ENCODE results near the gene CHD9NB.

CHD9NB gene

GRCh38 chr16:53035176-53035942 is 17.3 kb downstream of the CHD9NB start:
- Histone ChIP-seq H3K36me3 (ENCODE audit: insufficient read depth, low read length) (no peaks in the 10 kb centered on the region), H3K4me3 (no peak overlapping the region), H3K27ac (no peak overlapping the region), H3K9me3 (ENCODE audit: low read depth, low read length) (no peaks in the 10 kb centered on the region), H3K9ac (ENCODE audit: insufficient read length) (no peak overlapping the region)
- no peak for TF ChIP-seq EZH2 (IDR thresholded peaks at IDR 0.05)
- TF ChIP-seq POLR2AphosphoS5 (IDR thresholded peaks at IDR 0.05; ENCODE audit: borderline replicate concordance, low read depth, low read length), result no peak
- no peak for TF ChIP-seq FOXP2 (optimal IDR thresholded peaks at IDR 0.05; ENCODE audit: control extremely low read depth, extremely low read length, insufficient read depth)
- no peak for DNase-seq (ENCODE audit: low read depth, low spot score)

- Histone ChIP-seq H3K9me3 (ENCODE audit: low read depth, low read length) (no peaks in the 10 kb centered on the region), H3K27ac (no peak overlapping the region), H3K36me3 (ENCODE audit: insufficient read depth, low read length) (no peaks in the 10 kb centered on the region), H3K9ac (ENCODE audit: insufficient read length) (no peak overlapping the region), H3K4me3 (no peak overlapping the region)
- TF ChIP-seq POLR2AphosphoS5 (IDR thresholded peaks at IDR 0.05; ENCODE audit: borderline replicate concordance, low read depth, low read length) (no peak), EZH2 (IDR thresholded peaks at IDR 0.05) (no peak), FOXP2 (optimal IDR thresholded peaks at IDR 0.05; ENCODE audit: control extremely low read depth, extremely low read length, insufficient read depth) (no peak)
- DNase-seq (ENCODE audit: low read depth, low spot score), result no peak
Observed at GRCh38 chr16:53034306-53034705, 18.4 kb downstream of the CHD9NB start.

GRCh38 chr16:53031323-53031942 is 21.3 kb downstream of the CHD9NB start:
- Histone ChIP-seq H3K9ac (ENCODE audit: insufficient read length) (no peak overlapping the region), H3K36me3 (ENCODE audit: insufficient read depth, low read length) (no peaks in the 10 kb centered on the region), H3K9me3 (ENCODE audit: low read depth, low read length) (no peaks in the 10 kb centered on the region), H3K27ac (no peak overlapping the region), H3K4me3 (no peak overlapping the region)
- no peak for DNase-seq (ENCODE audit: low read depth, low spot score)
- no peak for TF ChIP-seq POLR2AphosphoS5 (IDR thresholded peaks at IDR 0.05; ENCODE audit: borderline replicate concordance, low read depth, low read length)
- TF ChIP-seq EZH2 (IDR thresholded peaks at IDR 0.05), result no peak
- TF ChIP-seq FOXP2 (optimal IDR thresholded peaks at IDR 0.05; ENCODE audit: control extremely low read depth, extremely low read length, insufficient read depth), result no peak

GRCh38 chr16:53029971-53030370 is 22.7 kb downstream of the CHD9NB start:
- DNase-seq (ENCODE audit: low read depth, low spot score), result no peak
- no peak overlapping the region for H3K27ac ChIP-seq
- H3K9me3 ChIP-seq (ENCODE audit: low read depth, low read length), result no peaks in the 10 kb centered on the region
- H3K9ac ChIP-seq (ENCODE audit: insufficient read length), result no peak overlapping the region
- no peaks in the 10 kb centered on the region for H3K36me3 ChIP-seq (ENCODE audit: insufficient read depth, low read length)
- H3K4me3 ChIP-seq, result no peak overlapping the region
- TF ChIP-seq POLR2AphosphoS5 (IDR thresholded peaks at IDR 0.05; ENCODE audit: borderline replicate concordance, low read depth, low read length) (no peak), FOXP2 (optimal IDR thresholded peaks at IDR 0.05; ENCODE audit: control extremely low read depth, extremely low read length, insufficient read depth) (no peak), EZH2 (IDR thresholded peaks at IDR 0.05) (no peak)

DNA sequence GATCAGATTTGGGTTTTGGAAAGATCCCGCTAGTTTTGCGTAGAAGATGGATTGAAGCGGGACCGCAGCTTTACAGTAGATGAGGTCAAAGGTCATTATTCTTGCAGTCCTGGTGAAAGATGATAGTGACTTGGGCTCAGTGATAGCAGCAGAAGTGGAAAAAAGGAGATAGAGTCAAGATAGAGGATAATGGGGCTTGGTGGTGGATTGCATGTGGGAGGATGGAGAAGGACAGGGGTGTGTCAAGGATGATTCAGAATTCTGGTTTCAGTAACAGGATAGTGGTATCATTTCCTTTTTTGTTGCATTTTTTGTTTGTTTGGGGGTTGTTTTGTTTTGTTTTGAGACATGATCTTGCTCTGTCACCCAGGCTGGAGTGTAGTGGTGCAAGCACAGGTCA is 28.7 kb downstream of the CHD9NB start:
- no peak for TF ChIP-seq POLR2AphosphoS5 (IDR thresholded peaks at IDR 0.05; ENCODE audit: borderline replicate concordance, low read depth, low read length)
- no peak for TF ChIP-seq FOXP2 (optimal IDR thresholded peaks at IDR 0.05; ENCODE audit: control extremely low read depth, extremely low read length, insufficient read depth)
- TF ChIP-seq EZH2 (IDR thresholded peaks at IDR 0.05), result no peak

DNA sequence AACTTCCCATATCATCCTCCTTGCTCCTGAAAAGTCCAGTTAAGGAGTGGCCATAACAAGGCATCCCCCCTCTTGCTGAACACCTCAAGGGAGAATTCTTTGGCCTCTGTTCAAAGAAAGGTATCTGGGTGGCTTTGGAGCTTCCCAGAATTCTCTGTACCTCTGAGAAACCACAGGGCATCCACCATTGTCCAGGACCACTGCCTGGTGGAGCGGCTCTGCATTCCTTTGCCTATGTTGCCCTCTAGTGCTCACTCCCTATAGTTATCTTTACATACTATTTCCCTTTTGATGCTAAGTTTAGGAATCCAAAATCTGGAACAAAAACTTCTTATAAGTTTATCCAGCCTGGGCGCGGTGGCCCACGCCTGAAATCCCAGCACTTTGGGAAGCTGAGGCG is 30.3 kb downstream of the CHD9NB start:
- Histone ChIP-seq H3K9me3 (ENCODE audit: low read depth, low read length) (no peaks in the 10 kb centered on the region), H3K4me3 (no peak overlapping the region), H3K36me3 (ENCODE audit: insufficient read depth, low read length) (no peaks in the 10 kb centered on the region), H3K9ac (ENCODE audit: insufficient read length) (no peak overlapping the region), H3K27ac (no peak overlapping the region)
- no peak for DNase-seq (ENCODE audit: low read depth, low spot score)
- TF ChIP-seq FOXP2 (optimal IDR thresholded peaks at IDR 0.05; ENCODE audit: control extremely low read depth, extremely low read length, insufficient read depth), result no peak
- no peak for TF ChIP-seq EZH2 (IDR thresholded peaks at IDR 0.05)
- no peak for TF ChIP-seq POLR2AphosphoS5 (IDR thresholded peaks at IDR 0.05; ENCODE audit: borderline replicate concordance, low read depth, low read length)

More for the DNA sequence above, 28.7 kb downstream of the CHD9NB start:
- DNase-seq (ENCODE audit: low read depth, low spot score), result no peak
- no peak overlapping the region for H3K27ac ChIP-seq
- H3K4me3 ChIP-seq, result no peak overlapping the region
- H3K36me3 ChIP-seq (ENCODE audit: insufficient read depth, low read length), result no peaks in the 10 kb centered on the region
- H3K9ac ChIP-seq (ENCODE audit: insufficient read length), result no peak overlapping the region
- H3K9me3 ChIP-seq (ENCODE audit: low read depth, low read length), result no peaks in the 10 kb centered on the region

DNA sequence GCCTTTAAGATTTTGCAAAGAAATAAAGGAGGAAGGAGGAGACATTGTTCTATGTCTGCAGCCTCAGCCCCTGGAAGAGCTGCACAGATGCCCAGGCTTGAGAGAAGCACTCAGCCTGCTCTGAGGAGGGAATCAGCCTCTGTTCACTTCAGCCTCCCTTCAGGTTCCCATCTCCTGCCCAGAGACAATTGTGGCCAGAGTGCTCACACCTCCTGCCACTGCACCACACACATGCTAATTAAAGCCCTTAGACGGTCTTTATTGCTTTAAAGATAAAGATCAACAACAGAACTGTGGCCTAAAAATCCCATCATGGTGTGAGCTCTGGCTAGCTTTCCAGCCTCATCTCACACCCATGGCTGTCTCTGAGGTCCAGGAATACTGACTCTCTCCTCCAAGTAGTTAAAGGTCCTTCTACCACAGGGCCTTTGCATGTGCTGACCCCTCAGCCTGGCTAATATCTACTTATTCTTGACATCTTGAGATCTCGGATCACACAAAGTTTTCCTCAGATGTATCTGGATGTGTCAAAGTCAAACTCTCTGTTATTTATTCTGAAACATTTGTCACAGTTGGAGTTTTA is 33.8 kb downstream of the CHD9NB start:
- Histone ChIP-seq H3K4me3 (no peak overlapping the region), H3K27ac (no peak overlapping the region), H3K36me3 (ENCODE audit: insufficient read depth, low read length) (no peaks in the 10 kb centered on the region), H3K9ac (ENCODE audit: insufficient read length) (no peak overlapping the region), H3K9me3 (ENCODE audit: low read depth, low read length) (no peaks in the 10 kb centered on the region)
- no peak for TF ChIP-seq EZH2 (IDR thresholded peaks at IDR 0.05)
- TF ChIP-seq FOXP2 (optimal IDR thresholded peaks at IDR 0.05; ENCODE audit: control extremely low read depth, extremely low read length, insufficient read depth), result no peak
- no peak for TF ChIP-seq POLR2AphosphoS5 (IDR thresholded peaks at IDR 0.05; ENCODE audit: borderline replicate concordance, low read depth, low read length)
- DNase-seq (ENCODE audit: low read depth, low spot score), result no peak

GRCh38 chr16:53014287-53014686 is 38.4 kb downstream of the CHD9NB start:
- no peak for DNase-seq (ENCODE audit: low read depth, low spot score)
- H3K36me3 ChIP-seq (ENCODE audit: insufficient read depth, low read length), result no peaks in the 10 kb centered on the region
- H3K9ac ChIP-seq (ENCODE audit: insufficient read length), result no peak overlapping the region
- H3K9me3 ChIP-seq (ENCODE audit: low read depth, low read length), result no peaks in the 10 kb centered on the region
- H3K27ac ChIP-seq, result no peak overlapping the region
- no peak overlapping the region for H3K4me3 ChIP-seq
- TF ChIP-seq POLR2AphosphoS5 (IDR thresholded peaks at IDR 0.05; ENCODE audit: borderline replicate concordance, low read depth, low read length) (no peak), FOXP2 (optimal IDR thresholded peaks at IDR 0.05; ENCODE audit: control extremely low read depth, extremely low read length, insufficient read depth) (no peak), EZH2 (IDR thresholded peaks at IDR 0.05) (no peak)

Data from SK-N-MC (cell line).